ENCODE measurements around the gene SPDL1.

The SPDL1 gene

GRCh38 chr5:169647566-169647965 lies 64.0 kb downstream of the SPDL1 start:
- DNase-seq (ENCODE audit: low read depth) = peak; percentile 71
- peak overlapping the region; percentile 4; the same call in 1 of the 2 replicates for H3K4me3 ChIP-seq (ENCODE audit: low read depth, low read length)
- no peak for TF ChIP-seq CTCF (IDR thresholded peaks at IDR 0.05; ENCODE audit: insufficient read depth, low read depth, low read length, missing control alignments)

DNA sequence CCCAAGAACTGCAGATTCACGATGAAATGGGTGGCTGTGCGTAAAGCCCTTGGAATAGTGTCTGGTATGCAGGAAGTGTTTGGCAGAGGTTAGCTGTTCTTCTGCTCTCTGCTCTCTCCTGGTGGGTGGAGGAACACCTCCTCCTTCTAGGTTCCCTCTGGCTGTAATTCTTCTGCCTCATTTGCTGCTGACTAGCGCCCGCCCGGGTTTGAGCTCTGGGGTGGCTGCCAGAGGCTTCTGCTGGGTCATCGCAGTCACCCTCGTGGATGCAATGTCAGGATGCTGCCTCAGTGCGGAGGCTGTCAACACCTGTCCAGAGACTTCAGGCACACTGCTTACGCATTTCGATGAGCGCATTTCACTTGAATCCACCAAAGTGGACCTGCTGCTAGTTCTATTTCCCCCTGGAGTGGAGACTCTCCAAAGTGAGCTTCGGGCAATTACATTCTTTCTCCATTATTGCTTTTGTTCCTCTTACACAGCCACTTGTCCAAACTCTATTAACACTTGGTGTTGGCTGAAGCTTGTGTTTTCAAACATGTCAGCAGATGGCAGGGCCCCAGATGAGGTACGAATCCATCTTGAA lies 65.2 kb downstream of the SPDL1 start:
- no peak overlapping the region for H3K4me3 ChIP-seq (ENCODE audit: low read depth, low read length)
- no peak for TF ChIP-seq CTCF (IDR thresholded peaks at IDR 0.05; ENCODE audit: insufficient read depth, low read depth, low read length, missing control alignments)
- DNase-seq (ENCODE audit: low read depth) = no peak

- no peak for TF ChIP-seq CTCF (IDR thresholded peaks at IDR 0.05; ENCODE audit: insufficient read depth, low read depth, low read length, missing control alignments)
- peak; percentile 71 for DNase-seq (ENCODE audit: low read depth)
- no peak overlapping the region for H3K4me3 ChIP-seq (ENCODE audit: low read depth, low read length)
Measured at GRCh38 chr5:169649486-169649885, 65.9 kb downstream of the SPDL1 start.

- peak overlapping the region; percentile 44 for H3K4me3 ChIP-seq (ENCODE audit: low read depth, low read length)
- DNase-seq (ENCODE audit: low read depth) = peak; percentile 88
- no peak for TF ChIP-seq CTCF (IDR thresholded peaks at IDR 0.05; ENCODE audit: insufficient read depth, low read depth, low read length, missing control alignments)
Measured at GRCh38 chr5:169650701-169651331, 67.2 kb downstream of the SPDL1 start.

GRCh38 chr5:169651526-169651925 lies 68.0 kb downstream of the SPDL1 start:
- H3K4me3 ChIP-seq (ENCODE audit: low read depth, low read length) = peak overlapping the region; percentile 44
- DNase-seq (ENCODE audit: low read depth) = no peak
- no peak for TF ChIP-seq CTCF (IDR thresholded peaks at IDR 0.05; ENCODE audit: insufficient read depth, low read depth, low read length, missing control alignments)

- DNase-seq (ENCODE audit: low read depth) = no peak
- H3K4me3 ChIP-seq (ENCODE audit: low read depth, low read length) = no peak overlapping the region
- no peak for TF ChIP-seq CTCF (IDR thresholded peaks at IDR 0.05; ENCODE audit: insufficient read depth, low read depth, low read length, missing control alignments)
Measured at GRCh38 chr5:169652057-169652456, 68.5 kb downstream of the SPDL1 start.

DNA sequence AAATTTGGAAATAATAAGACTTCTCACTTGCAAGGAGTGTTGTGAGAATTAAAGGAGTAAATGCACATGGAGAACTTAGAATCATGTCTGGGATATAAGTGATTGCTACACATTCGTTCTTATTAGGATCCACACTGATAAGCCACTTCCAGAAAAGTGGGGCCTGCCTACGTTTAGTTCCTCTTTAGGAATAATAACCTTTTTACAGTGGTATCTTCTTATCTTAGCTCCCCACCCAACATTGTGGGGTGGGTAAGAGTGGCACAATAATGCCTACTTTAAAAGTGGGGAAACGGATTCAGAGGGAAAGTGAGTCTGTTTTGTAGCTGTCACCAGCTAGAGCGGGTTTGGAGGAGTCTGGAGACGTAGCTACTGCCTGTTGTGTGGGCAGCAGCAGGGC lies 69.5 kb downstream of the SPDL1 start:
- H3K4me3 ChIP-seq (ENCODE audit: low read depth, low read length) = no peak overlapping the region
- no peak for DNase-seq (ENCODE audit: low read depth)
- TF ChIP-seq CTCF (IDR thresholded peaks at IDR 0.05; ENCODE audit: insufficient read depth, low read depth, low read length, missing control alignments) = no peak
